Bronchus fibroblast of lung (primary cell): ENCODE measurements around the gene OR5L1. TPM values are rescaled to one million over a fixed set of nuclear protein-coding genes. Genes with fewer than 3 reads are reported as not detected.

Experiments
- total RNA-seq: library from RNA; depleted of rRNA; stranded (reverse); fragments of >200 nt; gene quantifications from 2 replicates; pipeline ENCODE4 v1.2.3, GENCODE V29; 2015

OR5L1 gene
- not detected in 2 replicates for total RNA-seq

GRCh38 chr11:55811067-55811466 lies at the start of gene OR5L1:
Gene OR5L1, plus strand, starts transcription at chr11:55811367. Its CDS starts 100 bp downstream, at chr11:55811467.

DNA sequence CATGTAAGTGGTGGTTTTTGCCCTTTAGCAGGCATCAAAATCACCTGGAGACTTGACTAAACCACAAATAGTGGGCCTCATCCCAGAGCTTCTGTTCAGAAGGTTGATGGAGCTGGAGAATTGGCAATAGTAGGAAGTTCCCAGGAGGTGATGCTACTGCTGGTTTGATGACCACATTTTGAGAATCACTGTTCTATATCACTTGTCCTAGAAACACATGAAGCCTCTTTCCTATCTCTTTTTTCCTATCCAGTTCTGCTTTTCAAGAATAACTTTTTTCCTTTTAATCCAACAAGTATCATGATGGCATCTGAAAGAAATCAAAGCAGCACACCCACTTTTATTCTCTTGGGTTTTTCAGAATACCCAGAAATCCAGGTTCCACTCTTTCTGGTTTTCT lies 38.0 kb upstream of the OR5L1 start, which contains the start of gene OR5D13:
TSS of gene OR5D13 (plus strand) at position 301 of the 400 bp plus-strand sequence. CDS start at position 301, 0 bp downstream.

GRCh38 chr11:55795256-55795655 lies 15.9 kb upstream of the OR5L1 start, which contains the start of gene OR5D14:
Gene OR5D14, plus strand, starts transcription at chr11:55795556. Its CDS starts 0 bp downstream, at chr11:55795556.

GRCh38 chr11:55819330-55819729 lies 8.2 kb downstream of the OR5L1 start, which contains the start of gene OR5D18:
Gene OR5D18, plus strand, starts transcription at chr11:55819630. Its CDS starts 0 bp downstream, at chr11:55819630.

GRCh38 chr11:55826919-55827318 lies 15.8 kb downstream of the OR5L1 start, which contains the start of gene OR5L2:
Gene OR5L2, plus strand, starts transcription at chr11:55827219. Its CDS starts 0 bp downstream, at chr11:55827219.

GRCh38 chr11:55838452-55838851 lies 27.3 kb downstream of the OR5L1 start, which contains the start of gene OR5D16:
Gene OR5D16, plus strand, starts transcription at chr11:55838752. Its CDS starts 0 bp downstream, at chr11:55838752.

Other genes with a start within 250 kb of the OR5L1 start
- not detected in 2 replicates for gene OR4C16, start 239.2 kb upstream of the OR5L1 start, total RNA-seq
- gene OR4C11, start 203.7 kb upstream of the OR5L1 start, total RNA-seq, result not detected in 2 replicates
- not detected in 2 replicates for gene OR4P4, start 176.3 kb upstream of the OR5L1 start, total RNA-seq
- not detected in 2 replicates for gene OR4S2, start 163.0 kb upstream of the OR5L1 start, total RNA-seq
- gene OR4C6, start 149.2 kb upstream of the OR5L1 start, total RNA-seq, result not detected in 2 replicates
- gene OR5D13, start 37.9 kb upstream of the OR5L1 start, total RNA-seq, result not detected in 2 replicates
- not detected in 2 replicates for gene OR5D14, start 15.8 kb upstream of the OR5L1 start, total RNA-seq
- gene OR5D18, start 8.3 kb downstream of the OR5L1 start, total RNA-seq, result not detected in 2 replicates
- gene OR5L2, start 15.9 kb downstream of the OR5L1 start, total RNA-seq, result not detected in 2 replicates
- not detected in 2 replicates for gene OR5D16, start 27.4 kb downstream of the OR5L1 start, total RNA-seq
- not detected in 2 replicates for gene TRIM51, start 71.9 kb downstream of the OR5L1 start, total RNA-seq
- not detected in 2 replicates for gene OR5W2, start 103.2 kb downstream of the OR5L1 start, total RNA-seq
- not detected in 2 replicates for gene OR5I1, start 125.0 kb downstream of the OR5L1 start, total RNA-seq
- gene OR10AG1, start 158.6 kb downstream of the OR5L1 start, total RNA-seq, result not detected in 2 replicates
- not detected in 2 replicates for gene OR5F1, start 183.3 kb downstream of the OR5L1 start, total RNA-seq
- gene OR5AS1, start 216.3 kb downstream of the OR5L1 start, total RNA-seq, result not detected in 2 replicates